HepG2 (cell line): Measurements from ENCODE around the gene ATG2A. TPM values are rescaled to one million over a fixed set of nuclear protein-coding genes. Genes with fewer than 3 reads are reported as not detected.

ENCODE experiments used
- EED ChIP-seq: sonication (generic); formaldehyde crosslinking; IDR thresholded peaks from 2 replicates; pipeline ENCODE4 v1.5.0; 2020; ENCODE audit warnings: mild to moderate bottlenecking, missing genetic modification reagents
- KLF13 ChIP-seq: sonication (generic); formaldehyde crosslinking; IDR thresholded peaks from 2 replicates; pipeline ENCODE4 v1.4.0; 2020; ENCODE audit warnings: mild to moderate bottlenecking, missing genetic modification reagents
- MED8 ChIP-seq: sonication (generic); formaldehyde crosslinking; IDR thresholded peaks from 2 replicates; pipeline ENCODE4 v1.8.1; 2023; ENCODE audit warnings: mild to moderate bottlenecking, missing genetic modification reagents; ENCODE audit not compliant: insufficient replicate concordance
- NCOA1 ChIP-seq: sonication (generic); formaldehyde crosslinking; IDR thresholded peaks from 2 replicates; pipeline ENCODE4 v1.9.0; 2021; ENCODE audit warnings: missing genetic modification reagents
- NR3C1 ChIP-seq: sonication (generic); formaldehyde crosslinking; IDR thresholded peaks from 2 replicates; pipeline ENCODE4 v1.4.0; 2020; ENCODE audit warnings: missing genetic modification reagents
- RAD21 ChIP-seq: fragments of 450-650 bp; formaldehyde crosslinking; IDR thresholded peaks from 2 replicates; pipeline ENCODE4 v1.5.0; 2020; ENCODE audit warnings: mild to moderate bottlenecking
- ZMYM4 ChIP-seq: sonication (generic); formaldehyde crosslinking; IDR thresholded peaks from 2 replicates; pipeline ENCODE4 v1.8.1; 2023; ENCODE audit warnings: mild to moderate bottlenecking, missing genetic modification reagents
- ZNF496 ChIP-seq: sonication (generic); formaldehyde crosslinking; IDR thresholded peaks from 2 replicates; pipeline ENCODE4 v1.8.1; 2023; ENCODE audit warnings: mild to moderate bottlenecking, moderate library complexity, missing genetic modification reagents; ENCODE audit not compliant: insufficient replicate concordance
- ZNF501 ChIP-seq: sonication (generic); formaldehyde crosslinking; IDR thresholded peaks from 2 replicates; pipeline ENCODE4 v1.5.1; 2020; ENCODE audit warnings: mild to moderate bottlenecking, moderate library complexity, missing genetic modification reagents
- ZNF549 ChIP-seq: sonication (generic); formaldehyde crosslinking; IDR thresholded peaks from 2 replicates; pipeline ENCODE4 v1.5.0; 2020; ENCODE audit warnings: missing genetic modification reagents
- ZNF607 ChIP-seq: sonication (generic); formaldehyde crosslinking; IDR thresholded peaks from 2 replicates; pipeline ENCODE4 v1.5.1; 2020; ENCODE audit warnings: missing genetic modification reagents, mild to moderate bottlenecking, borderline replicate concordance
- ZNF713 ChIP-seq: sonication (generic); formaldehyde crosslinking; IDR thresholded peaks from 2 replicates; pipeline ENCODE4 v1.4.0; 2020; ENCODE audit warnings: mild to moderate bottlenecking, missing genetic modification reagents
- ZSCAN22 ChIP-seq: sonication (generic); formaldehyde crosslinking; IDR thresholded peaks from 2 replicates; pipeline ENCODE4 v1.4.0; 2020; ENCODE audit warnings: mild to moderate bottlenecking, missing genetic modification reagents
- polyA plus RNA-seq, 8 experiments: library from polyadenylated mRNA; depleted of rRNA in 3 of 8; stranded (reverse) in 7 of 8; unstranded in 1 of 8; fragments of >200 nt; fragmentation: Illumina TruSeq in 4 of 8; extraction: Trizol in 4 of 8; gene quantifications; 2 replicates each; pipeline versions ENCODE4 v1.2.1 to v1.2.3, GENCODE V29; 2011 to 2016; ENCODE audit warnings: low read depth in 4 of 8, missing spikeins in 1 of 8, mixed read lengths in 1 of 8; ENCODE audit not compliant: insufficient read depth in 1 of 8
- total RNA-seq, 5 experiments: library from RNA; depleted of rRNA; stranded (reverse); fragments of >200 nt; fragmentation: Illumina TruSeq; extraction: Trizol; gene quantifications; 2 replicates each; pipeline ENCODE4 v1.2.3, GENCODE V29; 2016; ENCODE audit warnings: low read depth in 1 of 5
- TF ChIP-seq, protein P1 (sequence below): sonication (generic); formaldehyde crosslinking; IDR thresholded peaks from 2 replicates; pipeline ENCODE4 v1.4.0; 2020; ENCODE audit warnings: mild to moderate bottlenecking, missing genetic modification reagents
- TF ChIP-seq, protein P2 (sequence below): sonication (generic); formaldehyde crosslinking; IDR thresholded peaks from 2 replicates; pipeline ENCODE4 v1.4.0; 2020; ENCODE audit warnings: missing genetic modification reagents
- TF ChIP-seq, protein P3 (sequence below): sonication (generic); formaldehyde crosslinking; IDR thresholded peaks from 2 replicates; pipeline ENCODE4 v1.4.0; 2020; ENCODE audit warnings: missing genetic modification reagents
- TF ChIP-seq, protein P4 (sequence below): sonication (generic); formaldehyde crosslinking; IDR thresholded peaks from 2 replicates; pipeline ENCODE4 v1.9.0; 2021; ENCODE audit warnings: mild to moderate bottlenecking, missing genetic modification reagents

Gene ATG2A
- total and polyA plus RNA-seq, 2 of the 13 experiments (the other 11 are each of a cell fraction or from before 2014, with no cell fraction given) = 6.7 to 8.0 TPM

DNA sequence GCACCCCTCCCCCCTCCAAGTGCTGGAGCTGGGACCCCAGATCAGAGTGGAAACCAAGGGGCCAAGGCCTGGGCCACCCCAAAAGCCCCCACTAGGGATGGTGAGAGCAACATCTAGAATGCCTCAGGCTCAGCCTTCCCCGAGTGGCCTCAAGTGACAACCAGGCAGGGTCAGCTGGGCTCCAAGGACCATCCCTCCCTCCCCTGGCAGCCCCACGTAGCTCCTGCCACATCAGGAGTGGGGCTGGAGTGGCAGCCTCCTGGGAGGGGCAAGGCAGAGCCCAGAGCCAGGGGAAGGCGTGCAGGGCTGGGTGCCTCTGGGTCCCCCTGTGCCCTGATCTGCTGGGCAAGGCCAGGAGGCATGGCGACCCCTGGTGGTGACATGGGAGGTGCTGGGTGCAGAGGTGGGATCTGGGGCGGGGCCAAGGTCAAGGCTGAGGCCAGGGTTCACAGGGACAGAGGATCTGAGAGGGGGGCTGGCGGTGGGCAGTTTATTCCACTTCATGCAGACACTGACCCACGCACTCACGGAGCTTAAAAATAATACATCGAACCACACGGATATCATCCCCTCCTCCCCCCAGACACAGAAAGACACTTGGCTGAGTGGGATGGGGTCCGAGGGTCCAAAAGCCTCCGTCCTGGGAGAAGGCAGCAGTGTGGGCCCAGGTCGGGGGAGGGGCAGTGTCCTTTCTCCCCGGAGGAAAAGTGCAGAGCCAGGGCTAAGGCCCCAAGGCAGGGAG, 22.8 kb downstream of the ATG2A start (continued):
- TF ChIP-seq, protein P1, sequence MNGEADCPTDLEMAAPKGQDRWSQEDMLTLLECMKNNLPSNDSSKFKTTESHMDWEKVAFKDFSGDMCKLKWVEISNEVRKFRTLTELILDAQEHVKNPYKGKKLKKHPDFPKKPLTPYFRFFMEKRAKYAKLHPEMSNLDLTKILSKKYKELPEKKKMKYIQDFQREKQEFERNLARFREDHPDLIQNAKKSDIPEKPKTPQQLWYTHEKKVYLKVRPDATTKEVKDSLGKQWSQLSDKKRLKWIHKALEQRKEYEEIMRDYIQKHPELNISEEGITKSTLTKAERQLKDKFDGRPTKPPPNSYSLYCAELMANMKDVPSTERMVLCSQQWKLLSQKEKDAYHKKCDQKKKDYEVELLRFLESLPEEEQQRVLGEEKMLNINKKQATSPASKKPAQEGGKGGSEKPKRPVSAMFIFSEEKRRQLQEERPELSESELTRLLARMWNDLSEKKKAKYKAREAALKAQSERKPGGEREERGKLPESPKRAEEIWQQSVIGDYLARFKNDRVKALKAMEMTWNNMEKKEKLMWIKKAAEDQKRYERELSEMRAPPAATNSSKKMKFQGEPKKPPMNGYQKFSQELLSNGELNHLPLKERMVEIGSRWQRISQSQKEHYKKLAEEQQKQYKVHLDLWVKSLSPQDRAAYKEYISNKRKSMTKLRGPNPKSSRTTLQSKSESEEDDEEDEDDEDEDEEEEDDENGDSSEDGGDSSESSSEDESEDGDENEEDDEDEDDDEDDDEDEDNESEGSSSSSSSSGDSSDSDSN = peak; percentile 57; the same call in 1 of the 2 replicates
- TF ChIP-seq ZNF501 (CRISPR knock-in tag) (no peak; the same call in 1 of the 2 replicates), ZNF496 (no peak), RAD21 (CRISPR knock-in tag) (peak; percentile 94), MED8 (no peak), NCOA1 (CRISPR knock-in tag) (no peak), ZNF607 (CRISPR knock-in tag) (no peak), EED (CRISPR knock-in tag) (no peak), ZNF549 (0 out of 2 replicates have a peak, but pooled peaks have one; percentile 2), KLF13 (CRISPR knock-in tag) (no peak), NR3C1 (CRISPR knock-in tag) (no peak), ZNF713 (CRISPR knock-in tag) (no peak), ZSCAN22 (CRISPR knock-in tag) (no peak), ZMYM4 (CRISPR knock-in tag) (peak; percentile 54)
- TF ChIP-seq, protein P2, sequence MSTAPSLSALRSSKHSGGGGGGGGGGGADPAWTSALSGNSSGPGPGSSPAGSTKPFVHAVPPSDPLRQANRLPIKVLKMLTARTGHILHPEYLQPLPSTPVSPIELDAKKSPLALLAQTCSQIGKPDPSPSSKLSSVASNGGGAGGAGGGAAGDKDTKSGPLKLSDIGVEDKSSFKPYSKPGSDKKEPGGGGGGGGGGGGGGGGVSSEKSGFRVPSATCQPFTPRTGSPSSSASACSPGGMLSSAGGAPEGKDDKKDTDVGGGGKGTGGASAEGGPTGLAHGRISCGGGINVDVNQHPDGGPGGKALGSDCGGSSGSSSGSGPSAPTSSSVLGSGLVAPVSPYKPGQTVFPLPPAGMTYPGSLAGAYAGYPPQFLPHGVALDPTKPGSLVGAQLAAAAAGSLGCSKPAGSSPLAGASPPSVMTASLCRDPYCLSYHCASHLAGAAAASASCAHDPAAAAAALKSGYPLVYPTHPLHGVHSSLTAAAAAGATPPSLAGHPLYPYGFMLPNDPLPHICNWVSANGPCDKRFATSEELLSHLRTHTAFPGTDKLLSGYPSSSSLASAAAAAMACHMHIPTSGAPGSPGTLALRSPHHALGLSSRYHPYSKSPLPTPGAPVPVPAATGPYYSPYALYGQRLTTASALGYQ (CRISPR knock-in tag) = peak; percentile 71; the same call in 1 of the 2 replicates
- TF ChIP-seq, protein P3, sequence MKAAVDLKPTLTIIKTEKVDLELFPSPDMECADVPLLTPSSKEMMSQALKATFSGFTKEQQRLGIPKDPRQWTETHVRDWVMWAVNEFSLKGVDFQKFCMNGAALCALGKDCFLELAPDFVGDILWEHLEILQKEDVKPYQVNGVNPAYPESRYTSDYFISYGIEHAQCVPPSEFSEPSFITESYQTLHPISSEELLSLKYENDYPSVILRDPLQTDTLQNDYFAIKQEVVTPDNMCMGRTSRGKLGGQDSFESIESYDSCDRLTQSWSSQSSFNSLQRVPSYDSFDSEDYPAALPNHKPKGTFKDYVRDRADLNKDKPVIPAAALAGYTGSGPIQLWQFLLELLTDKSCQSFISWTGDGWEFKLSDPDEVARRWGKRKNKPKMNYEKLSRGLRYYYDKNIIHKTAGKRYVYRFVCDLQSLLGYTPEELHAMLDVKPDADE (CRISPR knock-in tag) = peak; percentile 35; the same call in 1 of the 2 replicates
- TF ChIP-seq, protein P4, sequence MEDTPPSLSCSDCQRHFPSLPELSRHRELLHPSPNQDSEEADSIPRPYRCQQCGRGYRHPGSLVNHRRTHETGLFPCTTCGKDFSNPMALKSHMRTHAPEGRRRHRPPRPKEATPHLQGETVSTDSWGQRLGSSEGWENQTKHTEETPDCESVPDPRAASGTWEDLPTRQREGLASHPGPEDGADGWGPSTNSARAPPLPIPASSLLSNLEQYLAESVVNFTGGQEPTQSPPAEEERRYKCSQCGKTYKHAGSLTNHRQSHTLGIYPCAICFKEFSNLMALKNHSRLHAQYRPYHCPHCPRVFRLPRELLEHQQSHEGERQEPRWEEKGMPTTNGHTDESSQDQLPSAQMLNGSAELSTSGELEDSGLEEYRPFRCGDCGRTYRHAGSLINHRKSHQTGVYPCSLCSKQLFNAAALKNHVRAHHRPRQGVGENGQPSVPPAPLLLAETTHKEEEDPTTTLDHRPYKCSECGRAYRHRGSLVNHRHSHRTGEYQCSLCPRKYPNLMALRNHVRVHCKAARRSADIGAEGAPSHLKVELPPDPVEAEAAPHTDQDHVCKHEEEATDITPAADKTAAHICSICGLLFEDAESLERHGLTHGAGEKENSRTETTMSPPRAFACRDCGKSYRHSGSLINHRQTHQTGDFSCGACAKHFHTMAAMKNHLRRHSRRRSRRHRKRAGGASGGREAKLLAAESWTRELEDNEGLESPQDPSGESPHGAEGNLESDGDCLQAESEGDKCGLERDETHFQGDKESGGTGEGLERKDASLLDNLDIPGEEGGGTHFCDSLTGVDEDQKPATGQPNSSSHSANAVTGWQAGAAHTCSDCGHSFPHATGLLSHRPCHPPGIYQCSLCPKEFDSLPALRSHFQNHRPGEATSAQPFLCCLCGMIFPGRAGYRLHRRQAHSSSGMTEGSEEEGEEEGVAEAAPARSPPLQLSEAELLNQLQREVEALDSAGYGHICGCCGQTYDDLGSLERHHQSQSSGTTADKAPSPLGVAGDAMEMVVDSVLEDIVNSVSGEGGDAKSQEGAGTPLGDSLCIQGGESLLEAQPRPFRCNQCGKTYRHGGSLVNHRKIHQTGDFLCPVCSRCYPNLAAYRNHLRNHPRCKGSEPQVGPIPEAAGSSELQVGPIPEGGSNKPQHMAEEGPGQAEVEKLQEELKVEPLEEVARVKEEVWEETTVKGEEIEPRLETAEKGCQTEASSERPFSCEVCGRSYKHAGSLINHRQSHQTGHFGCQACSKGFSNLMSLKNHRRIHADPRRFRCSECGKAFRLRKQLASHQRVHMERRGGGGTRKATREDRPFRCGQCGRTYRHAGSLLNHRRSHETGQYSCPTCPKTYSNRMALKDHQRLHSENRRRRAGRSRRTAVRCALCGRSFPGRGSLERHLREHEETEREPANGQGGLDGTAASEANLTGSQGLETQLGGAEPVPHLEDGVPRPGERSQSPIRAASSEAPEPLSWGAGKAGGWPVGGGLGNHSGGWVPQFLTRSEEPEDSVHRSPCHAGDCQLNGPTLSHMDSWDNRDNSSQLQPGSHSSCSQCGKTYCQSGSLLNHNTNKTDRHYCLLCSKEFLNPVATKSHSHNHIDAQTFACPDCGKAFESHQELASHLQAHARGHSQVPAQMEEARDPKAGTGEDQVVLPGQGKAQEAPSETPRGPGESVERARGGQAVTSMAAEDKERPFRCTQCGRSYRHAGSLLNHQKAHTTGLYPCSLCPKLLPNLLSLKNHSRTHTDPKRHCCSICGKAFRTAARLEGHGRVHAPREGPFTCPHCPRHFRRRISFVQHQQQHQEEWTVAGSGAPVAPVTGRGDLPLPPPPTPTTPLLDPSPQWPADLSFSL (CRISPR knock-in tag) = no peak
